ENCODE measurements around the gene SUGCT.

DNA sequence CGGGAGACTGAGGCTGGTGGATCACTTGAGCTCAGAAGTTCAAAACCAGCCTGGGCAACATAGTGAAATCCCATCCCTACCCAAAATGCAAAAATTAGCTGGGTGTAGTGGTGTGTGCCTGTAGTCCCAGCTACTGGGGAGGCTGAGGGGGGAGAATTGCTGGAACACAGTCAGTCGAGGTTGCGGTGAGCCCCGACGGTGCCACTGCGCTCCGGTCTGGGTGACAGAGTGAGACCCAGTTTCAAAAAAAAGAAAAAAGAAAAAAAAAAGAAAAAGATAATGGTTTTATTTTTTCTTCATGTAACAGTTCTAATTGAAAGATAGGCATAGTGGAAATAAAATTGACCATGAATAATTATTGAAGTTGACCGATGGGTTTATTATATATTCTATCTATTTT, 99.9 kb downstream of the SUGCT start:
- TF ChIP-seq CTCF (IDR thresholded peaks at IDR 0.05; ENCODE audit: control extremely low read depth in 1 of 3, insufficient read depth in 1 of 3, low read depth in 1 of 3, low read length in 3 of 3) (no peak), EZH2 (IDR thresholded peaks at IDR 0.05; ENCODE audit: low read depth, low read length, severe bottlenecking) (no peak), CREB1 (IDR thresholded peaks at IDR 0.05) (no peak), RAD21 (IDR thresholded peaks at IDR 0.05 in 1 of 2, conservative IDR thresholded peaks at IDR 0.05 in 1 of 2; ENCODE audit: low read depth in 2 of 2, low read length in 2 of 2) (no peak), HDAC2 (IDR thresholded peaks at IDR 0.05; ENCODE audit: borderline replicate concordance in 1 of 2, low read depth in 2 of 2, low read length in 2 of 2) (no peak), POLR2A (IDR thresholded peaks at IDR 0.05; ENCODE audit: control extremely low read depth in 1 of 2, low read depth in 2 of 2, low read length in 2 of 2) (no peak), RXRA (IDR thresholded peaks at IDR 0.05; ENCODE audit: insufficient read depth, low read depth, low read length) (no peak), KDM4A (IDR thresholded peaks at IDR 0.05; ENCODE audit: low read depth, low read length, severe bottlenecking) (no peak), MAX (IDR thresholded peaks at IDR 0.05) (no peak), E2F6 (IDR thresholded peaks at IDR 0.05) (no peak), CHD2 (IDR thresholded peaks at IDR 0.05; ENCODE audit: low read length) (no peak), ZNF274 (IDR thresholded peaks at IDR 0.05; ENCODE audit: borderline replicate concordance, extremely low read depth, low read length) (no peak)
